Peyer's patch (tissue), 4 donors: ENCODE measurements around the gene CNDP2. TPM values are rescaled to one million over a fixed set of nuclear protein-coding genes. Genes with fewer than 3 reads are reported as not detected.

Experiments used
- DNase-seq, 3 donors: peaks; one replicate each; pipeline ENCODE4 v3.0.0-alpha.2; 2017 to 2019
- H3K27ac ChIP-seq, 4 donors: fragments of 200-600 bp; sonication (generic); one replicate each; pipeline ENCODE4 v1.5.1; 2016 to 2019
- H3K27me3 ChIP-seq, 2 donors: fragments of 200-600 bp; sonication (generic); one replicate each; pipeline ENCODE4 v1.5.1; 2019
- H3K36me3 ChIP-seq, 3 donors: fragments of 200-600 bp; sonication (generic); one replicate each; pipeline ENCODE4 v1.5.1; 2016 to 2019
- H3K4me1 ChIP-seq, 4 donors: fragments of 200-600 bp; sonication (generic); one replicate each; pipeline ENCODE4 v1.5.1; 2016 to 2019
- H3K4me3 ChIP-seq, 4 donors: fragments of 200-600 bp; sonication (generic); 1 replicate in 3 of 4; 2 replicates in 1 of 4; pipeline ENCODE4 v1.5.1; 2016 to 2019; ENCODE audit warnings: mild to moderate bottlenecking in 1 of 4
- H3K9me3 ChIP-seq, 4 donors: fragments of 200-600 bp; sonication (generic); one replicate each; pipeline ENCODE4 v1.5.1; 2016 to 2019; ENCODE audit warnings: mild to moderate bottlenecking in 1 of 4
- CTCF ChIP-seq, 6 experiments: fragments of 450-650 bp in 4 of 6; fragments of 200-600 bp in 2 of 6; sonication (generic) in 1 of 6; IDR thresholded peaks; one replicate each; pipeline ENCODE4 v1.5.1; 2017 to 2019; ENCODE audit warnings: antibody characterized with exemption in 6 of 6, mild to moderate bottlenecking in 3 of 6, moderate library complexity in 1 of 6
- POLR2A ChIP-seq, 2 donors: fragments of 450-650 bp; IDR thresholded peaks; one replicate each; pipeline ENCODE4 v1.5.1; 2017; ENCODE audit warnings: antibody characterized with exemption in 2 of 2, mild to moderate bottlenecking in 2 of 2, moderate library complexity in 2 of 2
- total RNA-seq, 4 donors: library from RNA; depleted of rRNA; stranded (reverse); fragments of >200 nt; gene quantifications; one replicate each; pipeline ENCODE4 v1.1.0, GENCODE V29; 2016

CNDP2 gene
- total RNA-seq, 4 donors from 2014 or later, result 283 to 798 (median 653) TPM

- peaks cover 5 to 98% (median 7%) of the 10 kb centered on the region in 3 donors for H3K36me3 ChIP-seq
- no peak overlapping the region for H3K27ac ChIP-seq
- H3K4me3 ChIP-seq, result no peak overlapping the region
- TF ChIP-seq POLR2A (IDR thresholded peaks at IDR 0.05), result no peak
- no peak for TF ChIP-seq CTCF (IDR thresholded peaks at IDR 0.05)
- H3K27me3 ChIP-seq, result no peaks in the 10 kb centered on the region
- no peaks in the 10 kb centered on the region for H3K9me3 ChIP-seq
- no peak for DNase-seq
- peaks cover 0 to 32% (median 0%) of the 10 kb centered on the region in 4 donors for H3K4me1 ChIP-seq
Observed at GRCh38 chr18:74513883-74514205, 17.7 kb downstream of the CNDP2 start.

GRCh38 chr18:74514860-74515495, 18.8 kb downstream of the CNDP2 start:
- H3K36me3 ChIP-seq, result peaks cover 5 to 98% (median 5%) of the 10 kb centered on the region in 3 donors
- DNase-seq, result peak in 1 of 3 donors; percentile 43
- peak overlapping the region in 1 of 4 donors; percentile 35 for H3K27ac ChIP-seq
- H3K4me3 ChIP-seq, result no peak overlapping the region
- no peaks in the 10 kb centered on the region for H3K9me3 ChIP-seq
- no peaks in the 10 kb centered on the region for H3K27me3 ChIP-seq
- H3K4me1 ChIP-seq, result peaks cover 0 to 24% (median 0%) of the 10 kb centered on the region in 4 donors
- TF ChIP-seq CTCF (IDR thresholded peaks at IDR 0.05), result no peak
- TF ChIP-seq POLR2A (IDR thresholded peaks at IDR 0.05), result no peak

GRCh38 chr18:74515620-74516231, 19.6 kb downstream of the CNDP2 start:
- Histone ChIP-seq H3K9me3 (no peaks in the 10 kb centered on the region), H3K4me1 (peaks cover 0 to 24% (median 0%) of the 10 kb centered on the region in 4 donors), H3K27ac (peak overlapping the region in 2 of 4 donors; percentile 9 to 66), H3K27me3 (no peaks in the 10 kb centered on the region), H3K36me3 (peaks cover 4 to 98% (median 5%) of the 10 kb centered on the region in 3 donors), H3K4me3 (no peak overlapping the region)
- TF ChIP-seq CTCF (IDR thresholded peaks at IDR 0.05) (no peak), POLR2A (IDR thresholded peaks at IDR 0.05) (no peak)
- peak in 1 of 3 donors; percentile 47 for DNase-seq

GRCh38 chr18:74516271-74517235, 20.4 kb downstream of the CNDP2 start:
- Histone ChIP-seq H3K27ac (peak overlapping the region in 3 of 4 donors; percentile 43 to 66 (median 66)), H3K4me1 (peaks cover 0 to 24% (median 0%) of the 10 kb centered on the region in 4 donors), H3K27me3 (no peaks in the 10 kb centered on the region), H3K36me3 (peaks cover 4 to 96% (median 5%) of the 10 kb centered on the region in 3 donors), H3K9me3 (no peaks in the 10 kb centered on the region), H3K4me3 (no peak overlapping the region)
- DNase-seq, result peak in 1 of 3 donors; percentile 51
- TF ChIP-seq CTCF (IDR thresholded peaks at IDR 0.05), result no peak
- TF ChIP-seq POLR2A (IDR thresholded peaks at IDR 0.05), result no peak

- peaks cover 4 to 90% (median 5%) of the 10 kb centered on the region in 3 donors for H3K36me3 ChIP-seq
- no peak overlapping the region for H3K4me3 ChIP-seq
- DNase-seq, result peak in 2 of 3 donors; percentile 71 to 82
- peak overlapping the region in 3 of 4 donors; percentile 43 to 66 (median 66) for H3K27ac ChIP-seq
- H3K4me1 ChIP-seq, result peaks cover 0 to 24% (median 0%) of the 10 kb centered on the region in 4 donors
- H3K27me3 ChIP-seq, result no peaks in the 10 kb centered on the region
- no peaks in the 10 kb centered on the region for H3K9me3 ChIP-seq
- no peak for TF ChIP-seq CTCF (IDR thresholded peaks at IDR 0.05)
- no peak for TF ChIP-seq POLR2A (IDR thresholded peaks at IDR 0.05)
Observed at GRCh38 chr18:74517236-74517630, 21.1 kb downstream of the CNDP2 start.
